GM18507 (cell line): ENCODE data around the gene GRM2.
A peak's percentile ranks its signal among the peaks of the same experiment; 100 is the strongest.

ENCODE experiments used
- DNase-seq: peaks from one replicate; pipeline ENCODE4 v3.0.0; 2011; ENCODE audit warnings: low read depth; ENCODE audit not compliant: insufficient read length; ENCODE audit errors: extremely low spot score
- FAIRE-seq: peaks from 2 replicates; lab custom pipeline; 2011; peaks lifted over from hg19 to GRCh38; lab: Jason Lieb, UNC

The GRM2 gene

DNA sequence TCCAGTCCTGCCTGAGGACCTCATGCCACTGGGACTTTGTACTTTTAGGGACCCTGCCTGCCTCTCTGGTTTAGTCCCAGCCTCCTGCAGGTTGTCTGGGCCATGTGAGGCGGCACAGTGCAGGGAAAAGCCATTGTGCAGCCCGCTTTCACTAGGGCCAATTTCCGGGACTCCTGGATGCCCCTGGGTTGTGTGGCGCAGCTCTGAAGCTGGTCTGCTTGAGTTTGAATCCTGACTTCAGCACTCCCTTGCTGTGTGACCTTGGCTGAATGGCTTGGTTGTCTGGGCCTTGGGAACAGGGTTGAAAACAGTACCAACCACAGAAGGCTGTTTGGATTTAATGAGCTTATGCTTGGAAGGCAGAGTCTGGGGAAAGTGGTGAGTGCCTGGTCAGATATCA is 27.6 kb upstream of the GRM2 start:
- no peak for FAIRE-seq

DNA sequence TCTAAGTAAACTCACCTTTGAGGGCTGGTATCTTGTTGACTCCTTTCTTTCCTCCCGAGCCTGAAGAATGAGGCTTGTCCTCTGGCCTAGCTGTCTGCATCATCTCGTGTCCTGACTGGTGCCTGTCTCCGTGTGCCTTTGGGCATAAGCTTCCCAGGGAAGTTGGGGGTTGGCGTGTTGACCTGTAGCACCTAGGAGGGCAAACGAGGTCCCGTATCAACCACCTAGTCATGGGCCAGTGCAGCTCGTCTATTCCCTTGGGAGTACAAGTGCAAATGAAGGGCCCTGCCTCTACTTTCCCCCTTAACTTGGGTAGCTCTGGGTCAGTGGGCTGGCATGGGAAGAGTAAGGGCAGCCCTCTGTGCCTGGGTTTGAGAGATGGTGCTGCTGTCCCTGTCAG is 27.1 kb upstream of the GRM2 start:
- FAIRE-seq (no peak), DNase-seq (no peak)

More for the DNA sequence above, 27.6 kb upstream of the GRM2 start:
- DNase-seq = no peak

GRCh38 chr3:51680196-51680595 is 26.7 kb upstream of the GRM2 start:
- DNase-seq = no peak

GRCh38 chr3:51680663-51681230 is 26.1 kb upstream of the GRM2 start:
- DNase-seq (no peak), FAIRE-seq (no peak)

More at GRCh38 chr3:51680196-51680595, 26.7 kb upstream of the GRM2 start:
- no peak for FAIRE-seq

DNA sequence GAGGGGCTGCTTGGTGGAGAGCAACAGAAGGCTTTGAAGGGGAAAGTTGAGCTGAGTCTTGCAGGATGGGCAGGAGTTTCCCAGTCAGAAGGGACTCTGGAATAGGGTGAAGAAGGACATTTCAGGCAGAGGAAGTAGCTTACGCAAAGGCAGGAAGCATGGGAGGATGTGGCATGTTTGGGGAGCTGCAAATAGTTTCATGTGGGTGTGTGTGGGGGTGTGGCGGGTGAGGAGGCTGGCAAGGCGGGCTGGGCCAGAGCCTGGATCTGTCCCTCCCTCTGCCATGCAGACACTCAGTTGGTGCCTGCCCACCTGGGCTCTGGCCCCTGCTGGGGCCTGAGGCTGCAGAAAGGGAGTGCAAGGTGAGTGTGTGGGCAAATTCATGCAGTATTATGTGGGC is 25.4 kb upstream of the GRM2 start:
- DNase-seq (no peak), FAIRE-seq (peak; percentile 83)

- DNase-seq (peak; percentile 82), FAIRE-seq (peak; percentile 98)
Observed at GRCh38 chr3:51682079-51682478, 24.8 kb upstream of the GRM2 start.

- DNase-seq (no peak), FAIRE-seq (no peak)
Observed at GRCh38 chr3:51682526-51682925, 24.3 kb upstream of the GRM2 start.

- no peak for FAIRE-seq
- DNase-seq = no peak
Observed at GRCh38 chr3:51683566-51683965, 23.3 kb upstream of the GRM2 start.

GRCh38 chr3:51684971-51685751 is 21.7 kb upstream of the GRM2 start:
- FAIRE-seq (no peak), DNase-seq (no peak)

GRCh38 chr3:51686056-51686455 is 20.8 kb upstream of the GRM2 start:
- DNase-seq (no peak), FAIRE-seq (no peak)

DNA sequence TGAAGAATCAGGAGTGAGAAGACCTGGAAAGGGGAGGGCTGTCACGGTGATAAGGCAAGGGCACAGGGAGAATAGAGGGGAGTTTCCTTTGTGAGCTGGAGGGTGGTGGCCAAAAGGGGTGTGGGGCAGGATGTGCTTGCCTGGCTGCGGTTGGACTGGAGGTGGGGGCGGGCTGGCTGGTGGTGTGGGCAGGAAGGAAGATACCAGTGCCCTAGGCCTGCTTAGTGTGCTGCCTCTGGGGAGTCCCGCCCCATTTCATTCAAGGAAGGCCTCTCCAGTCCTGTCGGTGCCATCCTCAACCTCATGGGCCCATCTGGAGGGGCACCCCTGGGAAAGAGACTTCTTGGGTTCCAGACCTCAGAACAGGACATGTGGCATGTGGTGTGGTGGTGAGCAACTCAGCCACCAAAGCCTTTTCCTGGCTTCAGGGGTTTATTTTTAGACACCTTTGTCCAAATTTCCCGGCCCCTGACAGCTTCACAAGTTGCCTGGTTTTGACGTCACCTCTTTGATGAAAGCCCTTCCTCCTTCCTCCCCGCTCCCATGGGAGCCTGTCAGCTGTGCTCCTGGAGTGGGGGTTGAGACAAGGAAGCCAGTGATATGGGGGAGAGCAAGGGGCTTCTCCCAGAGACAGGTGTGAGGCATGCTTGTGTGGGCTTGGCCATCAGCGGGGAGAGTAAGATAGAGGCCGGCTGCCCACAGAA is 20.2 kb upstream of the GRM2 start:
- peak; percentile 53 for DNase-seq
- peak; percentile 93 for FAIRE-seq

DNA sequence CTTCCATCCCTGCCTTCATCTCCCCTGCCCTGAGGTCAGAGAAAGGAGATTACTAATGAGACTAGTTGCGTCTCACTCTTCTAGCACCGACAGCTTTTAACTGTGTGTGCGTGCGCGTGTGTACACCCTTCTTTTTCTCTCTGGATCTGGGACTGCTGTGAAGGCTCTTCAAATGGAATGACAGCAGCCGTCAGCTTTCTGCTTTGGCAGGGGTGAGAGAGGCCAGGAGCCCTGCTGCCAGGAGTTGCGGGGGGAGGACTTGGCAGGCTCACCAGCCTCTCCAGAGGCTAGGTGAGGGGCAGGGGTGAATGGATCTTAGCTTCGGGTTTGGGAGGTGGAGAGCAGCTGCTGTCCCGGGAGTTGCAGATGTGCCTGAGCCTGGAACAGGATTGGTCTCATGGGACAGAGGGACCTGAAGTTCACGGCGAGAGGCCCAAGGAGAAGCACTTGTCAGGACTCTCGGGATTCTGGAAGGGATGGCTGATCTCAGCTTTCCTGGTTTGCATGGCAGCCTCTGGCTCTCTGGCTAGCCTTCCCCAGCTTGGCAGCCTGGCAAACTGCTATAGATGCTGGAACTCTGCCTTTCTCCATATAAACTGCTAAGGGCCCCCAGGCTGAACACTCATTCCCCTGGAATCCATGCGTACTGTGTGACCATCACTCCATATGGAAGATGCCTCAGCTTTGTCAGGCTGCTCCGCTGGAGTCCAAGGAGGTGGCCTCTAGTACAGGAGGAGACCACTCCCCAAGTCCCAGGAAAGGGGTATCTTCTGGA is 19.2 kb upstream of the GRM2 start:
- no peak for DNase-seq
- FAIRE-seq = no peak

DNA sequence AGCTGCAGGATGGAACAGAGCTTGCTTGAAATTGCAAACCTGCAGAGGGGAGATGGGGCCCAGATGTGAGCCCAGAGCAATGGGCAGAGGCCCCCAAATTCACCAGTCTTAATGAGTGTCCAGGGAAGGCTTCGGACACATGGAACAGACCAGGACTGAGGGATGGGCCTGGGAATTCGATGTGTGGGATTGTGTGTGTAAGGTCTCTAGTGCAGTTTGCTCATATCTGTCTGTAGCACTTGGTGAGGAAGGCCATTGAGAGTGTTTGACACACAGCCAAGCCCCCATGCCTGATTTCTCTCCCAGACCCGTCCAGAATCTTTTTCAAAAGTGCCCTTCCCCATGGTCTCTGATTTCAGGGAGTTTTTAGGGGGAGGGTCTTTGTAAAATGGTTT is 18.7 kb upstream of the GRM2 start:
- DNase-seq (no peak), FAIRE-seq (no peak)

GRCh38 chr3:51691021-51691420 is 15.8 kb upstream of the GRM2 start:
- DNase-seq (no peak), FAIRE-seq (no peak)

DNA sequence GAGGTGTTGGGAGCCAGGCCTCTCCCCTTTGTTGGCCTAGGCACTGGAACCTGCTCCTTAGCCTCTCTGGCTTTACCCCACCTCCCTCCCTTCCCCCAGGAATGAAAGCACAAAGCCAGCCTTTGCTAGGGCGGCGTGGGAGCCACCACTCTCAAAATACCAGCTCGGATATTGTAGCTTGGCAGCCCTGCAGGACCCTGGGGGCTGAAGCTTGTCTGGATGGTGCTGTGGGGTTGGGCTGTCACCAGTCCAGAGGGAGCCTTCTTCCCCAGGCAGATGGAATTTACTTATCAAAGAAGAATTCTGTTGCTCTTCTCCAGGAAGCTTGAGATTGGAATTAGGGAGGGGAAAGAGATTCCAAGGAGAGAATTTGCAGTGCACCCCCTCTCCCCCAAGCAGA is 14.9 kb upstream of the GRM2 start:
- no peak for FAIRE-seq
- no peak for DNase-seq

GRCh38 chr3:51692980-51693395 is 13.9 kb upstream of the GRM2 start:
- DNase-seq = no peak
- FAIRE-seq = no peak

- FAIRE-seq (no peak), DNase-seq (no peak)
Observed at GRCh38 chr3:51696954-51697353, 9.9 kb upstream of the GRM2 start.

DNA sequence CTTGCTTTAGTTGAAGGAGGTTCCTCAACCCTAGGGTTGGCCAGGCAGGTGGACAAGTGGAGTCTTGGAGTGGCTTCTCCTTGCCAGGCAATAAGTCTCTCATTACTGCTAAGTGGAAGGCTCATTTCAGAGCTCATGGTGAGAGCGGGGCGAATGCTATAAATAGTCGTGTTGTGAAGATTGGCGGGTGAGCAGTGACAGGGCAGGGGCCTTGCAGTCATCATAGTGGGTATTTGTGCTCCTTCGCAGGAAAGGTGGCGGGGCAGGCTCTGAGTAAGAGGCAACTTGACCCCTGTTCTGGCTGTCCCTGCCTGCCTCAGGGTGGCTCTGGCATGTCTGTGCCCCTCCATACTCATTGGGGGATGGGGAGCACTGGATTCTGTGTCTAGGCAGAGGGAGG is 8.7 kb upstream of the GRM2 start:
- no peak for DNase-seq
- FAIRE-seq = no peak

DNA sequence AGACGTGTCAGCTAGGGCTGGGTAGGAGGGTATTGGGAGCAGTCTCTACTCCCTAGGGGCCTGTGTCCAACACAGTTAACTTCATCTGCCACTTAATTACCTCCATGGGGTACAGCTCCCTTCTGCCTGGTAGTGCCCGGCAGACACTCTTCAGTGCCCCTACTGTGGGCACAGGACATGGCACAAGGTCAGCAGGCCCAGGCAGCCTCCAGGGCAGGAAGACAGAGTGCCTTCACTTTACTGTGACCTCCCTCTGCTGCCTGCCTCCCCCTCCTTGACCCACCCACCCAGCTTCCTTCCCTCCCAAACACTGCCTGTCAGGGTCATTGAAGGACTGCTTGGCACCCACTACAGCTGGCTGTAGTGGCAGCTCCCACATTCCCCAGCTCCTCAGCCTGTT is 6.5 kb upstream of the GRM2 start:
- no peak for FAIRE-seq
- no peak for DNase-seq

DNA sequence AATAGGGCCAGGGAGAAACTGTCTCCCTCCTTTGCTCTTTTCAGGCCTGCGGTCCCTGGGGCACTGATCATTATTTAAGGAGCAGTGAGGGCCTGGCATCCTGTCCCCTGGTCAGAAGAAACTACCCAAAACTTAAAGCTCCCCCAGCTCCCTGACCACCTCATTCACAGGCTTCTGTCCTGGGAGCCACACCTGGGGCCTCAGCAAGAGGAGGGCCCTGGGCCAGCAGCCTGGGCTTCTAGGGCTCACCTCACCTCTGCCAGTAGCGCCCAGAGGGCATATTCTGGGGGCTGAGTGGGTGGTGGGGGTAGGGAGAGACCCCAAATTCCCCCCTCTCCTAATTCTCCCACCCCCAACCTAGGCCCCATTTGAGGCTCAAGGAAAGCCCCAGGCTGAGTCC is 4.7 kb upstream of the GRM2 start:
- FAIRE-seq (no peak), DNase-seq (no peak)
